Measurements from ENCODE around the gene TCF4.

Gene TCF4

GRCh38 chr18:55575066-55575465 is 12.9 kb downstream of the TCF4 start:
- Mint-ChIP-seq H3K36me3 (ENCODE audit: low read depth) (peaks cover 63% of the 10 kb centered on the region), H3K9me3 (no peaks in the 10 kb centered on the region), H3K27ac (no peak overlapping the region), H3K4me1 (peaks cover 41% of the 10 kb centered on the region), H3K27me3 (ENCODE audit: low read depth, poor library complexity) (no peaks in the 10 kb centered on the region), H3K4me3 (no peak overlapping the region)
- DNase-seq, result no peak
- no peak for TF ChIP-seq CTCF (IDR thresholded peaks at IDR 0.05)

DNA sequence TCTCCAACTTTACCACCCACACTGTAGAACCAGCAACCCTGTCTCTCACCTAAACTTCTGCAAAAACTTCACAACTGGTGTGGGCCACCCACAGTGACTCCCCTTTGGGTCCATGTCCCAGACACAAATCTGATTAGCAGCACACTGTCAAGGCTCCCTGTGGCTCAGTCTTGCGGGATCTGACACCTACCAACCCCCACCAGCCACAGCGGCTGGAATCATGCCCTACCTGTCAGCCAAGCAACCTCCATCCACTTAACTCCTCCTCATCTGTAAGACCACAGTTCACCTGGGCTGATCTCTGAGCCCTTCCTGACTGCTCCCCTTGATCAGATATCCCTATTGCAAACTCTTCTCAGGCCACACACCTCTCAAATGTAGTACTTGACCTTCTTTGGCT is 14.6 kb downstream of the TCF4 start:
- Mint-ChIP-seq H3K9me3 (no peaks in the 10 kb centered on the region), H3K27ac (peak overlapping the region; percentile 35), H3K27me3 (ENCODE audit: low read depth, poor library complexity) (no peaks in the 10 kb centered on the region), H3K4me3 (no peak overlapping the region), H3K4me1 (peaks cover 28% of the 10 kb centered on the region), H3K36me3 (ENCODE audit: low read depth) (peaks cover 78% of the 10 kb centered on the region)
- no peak for DNase-seq
- no peak for TF ChIP-seq CTCF (IDR thresholded peaks at IDR 0.05)

- DNase-seq, result no peak
- peaks cover 94% of the 10 kb centered on the region for H3K36me3 Mint-ChIP-seq (ENCODE audit: low read depth)
- no peak overlapping the region for H3K4me3 Mint-ChIP-seq
- peaks cover 17% of the 10 kb centered on the region for H3K9me3 Mint-ChIP-seq
- H3K27ac Mint-ChIP-seq, result peak overlapping the region; percentile 39
- H3K4me1 Mint-ChIP-seq, result peaks cover 11% of the 10 kb centered on the region
- TF ChIP-seq CTCF (IDR thresholded peaks at IDR 0.05), result no peak
- no peaks in the 10 kb centered on the region for H3K27me3 Mint-ChIP-seq (ENCODE audit: low read depth, poor library complexity)
Measured at GRCh38 chr18:55570966-55571365, 17.0 kb downstream of the TCF4 start.

GRCh38 chr18:55566456-55566935 is 21.5 kb downstream of the TCF4 start:
- H3K27me3 Mint-ChIP-seq (ENCODE audit: low read depth, poor library complexity), result no peaks in the 10 kb centered on the region
- peaks cover 99% of the 10 kb centered on the region for H3K36me3 Mint-ChIP-seq (ENCODE audit: low read depth)

DNA sequence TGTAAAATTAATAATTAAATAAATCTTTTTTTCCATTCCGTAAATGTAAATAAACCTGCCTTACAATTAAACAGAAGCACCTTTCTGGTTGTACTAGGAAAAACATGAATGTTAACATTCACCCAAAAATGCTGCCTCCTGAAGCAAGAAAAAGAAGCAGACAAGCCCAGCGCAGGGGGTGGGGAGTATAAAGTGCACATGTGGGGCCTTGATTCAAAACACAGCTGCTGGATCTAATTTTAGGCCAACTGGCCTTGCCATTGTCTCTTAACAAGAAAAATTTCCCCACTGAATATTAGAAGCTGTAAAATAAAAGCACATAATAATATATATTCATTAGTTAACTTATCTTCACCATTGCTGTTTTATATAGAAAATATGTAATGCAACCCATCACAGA is 28.3 kb downstream of the TCF4 start:
- H3K27me3 Mint-ChIP-seq (ENCODE audit: low read depth, poor library complexity), result no peaks in the 10 kb centered on the region

More at GRCh38 chr18:55566456-55566935, 21.5 kb downstream of the TCF4 start:
- peaks cover 50% of the 10 kb centered on the region for H3K9me3 Mint-ChIP-seq
- no peak overlapping the region for H3K27ac Mint-ChIP-seq
- no peaks in the 10 kb centered on the region for H3K4me1 Mint-ChIP-seq
- TF ChIP-seq CTCF (IDR thresholded peaks at IDR 0.05), result no peak
- DNase-seq, result no peak
- no peak overlapping the region for H3K4me3 Mint-ChIP-seq

More for the DNA sequence above, 28.3 kb downstream of the TCF4 start:
- H3K4me1 Mint-ChIP-seq, result peaks cover 5% of the 10 kb centered on the region
- no peak overlapping the region for H3K4me3 Mint-ChIP-seq
- no peak for DNase-seq
- peaks cover 59% of the 10 kb centered on the region for H3K36me3 Mint-ChIP-seq (ENCODE audit: low read depth)
- no peak for TF ChIP-seq CTCF (IDR thresholded peaks at IDR 0.05)
- H3K9me3 Mint-ChIP-seq, result peaks cover 21% of the 10 kb centered on the region
- H3K27ac Mint-ChIP-seq, result no peak overlapping the region
